HFF-Myc (cell line): Measurements from ENCODE around the gene ACOT7.

Source experiments
- DNase-seq: peaks from one replicate; pipeline ENCODE4 v3.0.0-alpha.2; 2011; ENCODE audit warnings: low read depth; ENCODE audit errors: extremely low read depth
- H3K4me3 ChIP-seq: replicated peaks from 2 replicates; pipeline ENCODE4 v1.5.1; 2011; ENCODE audit warnings: low read depth, mild to moderate bottlenecking, control low read depth, low read length
- CTCF ChIP-seq: IDR thresholded peaks from 2 replicates; pipeline ENCODE4 v1.5.1; 2012; ENCODE audit warnings: mild to moderate bottlenecking, low read depth, low read length, control low read depth; ENCODE audit errors: missing control alignments

The ACOT7 gene

GRCh38 chr1:6426277-6426971 is 32.9 kb upstream of the ACOT7 start:
- no peak for DNase-seq
- no peak for TF ChIP-seq CTCF
- no peak overlapping the region for H3K4me3 ChIP-seq

DNA sequence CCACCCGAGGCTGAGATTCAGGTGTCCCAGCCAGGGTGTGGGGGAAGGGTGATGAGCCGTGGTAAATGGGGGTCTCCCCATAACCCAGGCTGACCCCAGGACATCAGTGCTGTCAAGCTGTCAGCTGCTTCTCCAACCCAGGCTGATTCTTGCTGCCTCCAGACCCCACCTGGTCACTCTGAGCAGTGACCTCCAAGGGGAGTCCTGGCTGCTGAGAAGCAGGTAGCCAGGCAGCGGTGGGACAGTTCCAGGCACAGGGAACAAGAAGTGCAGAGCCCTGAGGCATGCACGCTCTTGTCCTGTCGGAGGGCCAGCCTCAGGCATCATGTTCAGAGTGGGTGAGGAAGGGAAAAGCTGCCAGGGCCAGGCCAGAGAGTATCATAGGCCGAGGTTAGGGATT is 32.1 kb upstream of the ACOT7 start:
- no peak overlapping the region for H3K4me3 ChIP-seq
- TF ChIP-seq CTCF: no peak

DNA sequence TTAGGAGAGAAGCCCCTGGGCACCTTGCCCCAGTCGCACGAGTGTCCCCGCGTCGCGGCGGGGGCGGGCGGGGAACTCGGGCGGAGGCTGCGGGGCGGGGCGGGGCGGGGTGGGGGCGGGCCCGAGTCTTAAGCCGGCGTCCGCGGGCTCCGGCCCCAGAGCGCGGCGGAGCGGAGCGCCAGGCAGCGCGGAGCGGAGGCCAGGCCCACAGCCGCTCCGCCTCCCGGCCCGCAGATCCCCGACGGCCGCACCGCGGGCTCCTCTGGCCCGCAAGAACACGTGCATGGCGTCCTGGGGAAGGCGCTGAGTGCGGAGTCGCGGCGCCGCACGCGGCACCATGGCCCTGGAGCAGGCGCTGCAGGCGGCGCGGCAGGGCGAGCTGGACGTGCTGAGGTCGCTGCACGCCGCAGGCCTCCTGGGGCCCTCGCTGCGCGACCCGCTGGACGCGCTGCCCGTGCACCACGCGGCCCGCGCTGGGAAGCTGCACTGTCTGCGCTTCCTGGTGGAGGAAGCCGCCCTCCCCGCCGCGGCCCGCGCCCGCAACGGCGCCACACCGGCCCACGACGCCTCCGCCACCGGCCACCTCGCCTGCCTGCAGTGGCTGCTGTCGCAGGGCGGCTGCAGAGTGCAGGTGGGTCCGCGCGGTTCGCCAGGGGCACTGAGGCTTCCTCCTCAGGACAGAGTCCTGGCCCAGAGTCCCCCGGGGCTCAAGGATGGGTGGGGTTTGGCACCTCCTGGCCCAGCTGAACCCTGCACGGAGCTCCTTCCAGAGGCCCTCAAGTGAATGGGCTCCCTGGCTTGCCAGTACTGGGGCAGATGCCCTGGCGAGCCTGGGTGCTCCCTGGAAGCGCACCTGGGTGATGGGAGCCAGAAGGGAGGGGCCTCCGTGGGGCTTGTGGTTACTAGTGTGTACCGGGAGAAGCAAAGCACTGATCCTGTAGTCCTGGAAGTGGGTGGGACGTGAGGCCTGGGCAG is 31.3 kb upstream of the ACOT7 start, which contains the start of gene ESPN:
TSS of gene ESPN (plus strand) at position 158 of the 975 bp plus-strand sequence. CDS start at position 338, 180 bp downstream.
- H3K4me3 ChIP-seq: no peak within 1 kb of the TSS
- no peak for DNase-seq
- no peak for TF ChIP-seq CTCF

More for the DNA sequence above, 32.1 kb upstream of the ACOT7 start:
- no peak for DNase-seq

GRCh38 chr1:6424000-6424565 is 30.5 kb upstream of the ACOT7 start:
- no peak overlapping the region for H3K4me3 ChIP-seq
- TF ChIP-seq CTCF: no peak
- no peak for DNase-seq

GRCh38 chr1:6423321-6423999 is 29.9 kb upstream of the ACOT7 start:
- H3K4me3 ChIP-seq: no peak overlapping the region
- DNase-seq: no peak
- peak; percentile 80 for TF ChIP-seq CTCF

GRCh38 chr1:6421266-6421665 is 27.7 kb upstream of the ACOT7 start:
- no peak for DNase-seq
- no peak overlapping the region for H3K4me3 ChIP-seq
- TF ChIP-seq CTCF: no peak
